Suppressor macrophage (primary cell): ENCODE results near the gene PRODH.
"Not testable (repeated sequence)": the region's sequence is repeated elsewhere in the genome, so short reads cannot be mapped to it uniquely, and the experiment has no call there.

Experiments used
- DNase-seq, 4 experiments: peaks; one replicate each; pipeline ENCODE4 v3.0.0-alpha.2; 2020 to 2022
- total RNA-seq, 17 experiments: gene quantifications; one replicate each; lab custom pipeline; 2026; ENCODE audit warnings: mixed read lengths in 6 of 17, inconsistent platforms in 3 of 17; lab: John Stamatoyannopoulos, UW

PRODH gene
- 0 to 0.30 (median 0.10) reads per million in 17 experiments for total RNA-seq

GRCh38 chr22:18935889-18936529, at the start of gene PRODH:
Gene PRODH, minus strand, starts transcription at chr22:18936293. Its CDS starts 6 bp downstream, at chr22:18936287.
- DNase-seq, result no peak

GRCh38 chr22:18985780-18986179, 49.7 kb upstream of the PRODH start:
- no peak for DNase-seq

GRCh38 chr22:18984564-18984963, 48.5 kb upstream of the PRODH start:
- no peak for DNase-seq

GRCh38 chr22:18983120-18983651, 47.1 kb upstream of the PRODH start:
- DNase-seq, result no peak

GRCh38 chr22:18980829-18981228, 44.7 kb upstream of the PRODH start:
- no peak for DNase-seq

GRCh38 chr22:18979957-18980356, 43.9 kb upstream of the PRODH start:
- no peak for DNase-seq

- DNase-seq, result no peak
Observed at GRCh38 chr22:18978506-18978905, 42.4 kb upstream of the PRODH start.

GRCh38 chr22:18977824-18978425, 41.8 kb upstream of the PRODH start:
- no peak for DNase-seq

- no peak for DNase-seq
Observed at GRCh38 chr22:18976197-18976751, 40.2 kb upstream of the PRODH start.

- DNase-seq, result no peak
Observed at GRCh38 chr22:18975434-18976196, 39.5 kb upstream of the PRODH start.

- DNase-seq, result no peak
Observed at GRCh38 chr22:18974477-18975180, 38.5 kb upstream of the PRODH start.

- DNase-seq, result no peak
Observed at GRCh38 chr22:18973264-18974031, 37.4 kb upstream of the PRODH start.

GRCh38 chr22:18972591-18972990, 36.5 kb upstream of the PRODH start:
- not testable (repeated sequence) for DNase-seq

GRCh38 chr22:18972029-18972428, 35.9 kb upstream of the PRODH start:
- DNase-seq, result not testable (repeated sequence)

- DNase-seq, result no peak
Observed at GRCh38 chr22:18971321-18971751, 35.2 kb upstream of the PRODH start.

- no peak for DNase-seq
Observed at GRCh38 chr22:18970948-18971315, 34.8 kb upstream of the PRODH start.

- DNase-seq, result peak in 2 of 4 experiments; percentile 8 to 45
Observed at GRCh38 chr22:18970176-18970947, 34.3 kb upstream of the PRODH start.

- not testable (repeated sequence) for DNase-seq
Observed at GRCh38 chr22:18969158-18969942, 33.3 kb upstream of the PRODH start.

- DNase-seq, result peak; percentile 11 to 73 (median 30)
Observed at GRCh38 chr22:18968011-18968749, 32.1 kb upstream of the PRODH start.
